Measurements from ENCODE around the gene CCR9. TPM values are rescaled to one million over a fixed set of nuclear protein-coding genes. Genes with fewer than 3 reads are reported as not detected.
A peak's percentile ranks its signal among the peaks of the same experiment; 100 is the strongest.
"Not testable (repeated sequence)": the region's sequence is repeated elsewhere in the genome, so short reads cannot be mapped to it uniquely, and the experiment has no call there.

CCR9 gene
- total and polyA plus RNA-seq, 2 experiments from 2014 or later, result 0.27 to 0.71 TPM

- Histone ChIP-seq H3K27me3 (no peaks in the 10 kb centered on the region), H3K36me3 (no peaks in the 10 kb centered on the region)
- no peak for TF ChIP-seq CTCF (IDR thresholded peaks at IDR 0.05; ENCODE audit: low read depth, low read length)
These were observed 41.7 kb upstream of the CCR9 start for GRCh38 chr3:45844616-45845015.

GRCh38 chr3:45848392-45848791 is 38.0 kb upstream of the CCR9 start:
- H3K27me3 ChIP-seq, result no peaks in the 10 kb centered on the region
- no peaks in the 10 kb centered on the region for H3K9me3 ChIP-seq (ENCODE audit: low read depth)
- H3K4me1 ChIP-seq (ENCODE audit: low read depth), result peaks cover 58% of the 10 kb centered on the region
- H3K4me3 ChIP-seq, result no peak overlapping the region
- DNase-seq (ENCODE audit: low read depth in 1 of 2, low spot score in 1 of 2), result no peak
- no peak overlapping the region for H3K27ac ChIP-seq
- no peaks in the 10 kb centered on the region for H3K36me3 ChIP-seq
- TF ChIP-seq CTCF (IDR thresholded peaks at IDR 0.05; ENCODE audit: low read depth, low read length), result no peak

More at GRCh38 chr3:45844616-45845015, 41.7 kb upstream of the CCR9 start:
- Histone ChIP-seq H3K4me3 (no peak overlapping the region), H3K4me1 (ENCODE audit: low read depth) (peaks cover 60% of the 10 kb centered on the region), H3K9me3 (ENCODE audit: low read depth) (no peaks in the 10 kb centered on the region), H3K27ac (peak overlapping the region; percentile 84)
- DNase-seq (ENCODE audit: low read depth in 1 of 2, low spot score in 1 of 2), result peak in 1 of 2 donors; percentile 57

GRCh38 chr3:45852828-45853227 is 33.5 kb upstream of the CCR9 start:
- H3K4me3 ChIP-seq, result no peak overlapping the region
- no peak for DNase-seq (ENCODE audit: low read depth in 1 of 2, low spot score in 1 of 2)
- H3K9me3 ChIP-seq (ENCODE audit: low read depth), result no peaks in the 10 kb centered on the region
- TF ChIP-seq CTCF (IDR thresholded peaks at IDR 0.05; ENCODE audit: low read depth, low read length), result no peak
- H3K4me1 ChIP-seq (ENCODE audit: low read depth), result peaks cover 30% of the 10 kb centered on the region
- no peak overlapping the region for H3K27ac ChIP-seq
- no peaks in the 10 kb centered on the region for H3K36me3 ChIP-seq
- no peaks in the 10 kb centered on the region for H3K27me3 ChIP-seq

- not testable (repeated sequence) for H3K27ac ChIP-seq; H3K27me3 ChIP-seq; H3K9me3 ChIP-seq (ENCODE audit: low read depth)
These were observed 30.0 kb upstream of the CCR9 start for GRCh38 chr3:45856323-45856722.

GRCh38 chr3:45857024-45857423 is 29.3 kb upstream of the CCR9 start:
- H3K9me3 ChIP-seq (ENCODE audit: low read depth); H3K27me3 ChIP-seq; H3K4me3 ChIP-seq: not testable (repeated sequence)

More at GRCh38 chr3:45856323-45856722, 30.0 kb upstream of the CCR9 start:
- H3K36me3 ChIP-seq; DNase-seq (ENCODE audit: low read depth in 1 of 2, low spot score in 1 of 2); H3K4me3 ChIP-seq: not testable (repeated sequence)
- H3K4me1 ChIP-seq (ENCODE audit: low read depth), result peaks cover 32% of the 10 kb centered on the region

GRCh38 chr3:45858809-45859543 is 27.4 kb upstream of the CCR9 start:
- H3K27me3 ChIP-seq, result no peaks in the 10 kb centered on the region
- DNase-seq (ENCODE audit: low read depth in 1 of 2, low spot score in 1 of 2), result no peak
- TF ChIP-seq CTCF (IDR thresholded peaks at IDR 0.05; ENCODE audit: low read depth, low read length), result no peak

More at GRCh38 chr3:45857024-45857423, 29.3 kb upstream of the CCR9 start:
- H3K36me3 ChIP-seq; H3K27ac ChIP-seq; DNase-seq (ENCODE audit: low read depth in 1 of 2, low spot score in 1 of 2): not testable (repeated sequence)
- peaks cover 33% of the 10 kb centered on the region for H3K4me1 ChIP-seq (ENCODE audit: low read depth)

More at GRCh38 chr3:45858809-45859543, 27.4 kb upstream of the CCR9 start:
- Histone ChIP-seq H3K4me1 (ENCODE audit: low read depth) (peaks cover 24% of the 10 kb centered on the region), H3K27ac (no peak overlapping the region), H3K9me3 (ENCODE audit: low read depth) (no peaks in the 10 kb centered on the region), H3K36me3 (no peaks in the 10 kb centered on the region), H3K4me3 (no peak overlapping the region)
